ENCODE results near the gene ATP6V0C. TPM values are rescaled to one million over a fixed set of nuclear protein-coding genes. Genes with fewer than 3 reads are reported as not detected.

Gene ATP6V0C
- polyA plus RNA-seq, 1 experiment: 32.9 TPM

GRCh38 chr16:2500430-2500917 is 13.3 kb upstream of the ATP6V0C start:
- Histone ChIP-seq H3K36me3 (ENCODE audit: control insufficient read depth, insufficient read depth, low read length) (peaks cover 33% of the 10 kb centered on the region), H3K27me3 (ENCODE audit: control insufficient read depth, insufficient read depth, low read length) (no peaks in the 10 kb centered on the region), H3K4me3 (ENCODE audit: low read depth, low read length) (no peak overlapping the region)
- DNase-seq (ENCODE audit: low read depth): no peak
- CTCF ChIA-PET: interaction anchor here (0.7 to 3.8 kb wide), 23 partner anchors 8 to 352 kb away, joined by 3 to 63 read pairs (median 5); partner anchors contain the start of genes ECI1, NTN3, RAB26 and TBC1D24
- POLR2A ChIA-PET: no interaction called here
- TF ChIP-seq, protein P1, sequence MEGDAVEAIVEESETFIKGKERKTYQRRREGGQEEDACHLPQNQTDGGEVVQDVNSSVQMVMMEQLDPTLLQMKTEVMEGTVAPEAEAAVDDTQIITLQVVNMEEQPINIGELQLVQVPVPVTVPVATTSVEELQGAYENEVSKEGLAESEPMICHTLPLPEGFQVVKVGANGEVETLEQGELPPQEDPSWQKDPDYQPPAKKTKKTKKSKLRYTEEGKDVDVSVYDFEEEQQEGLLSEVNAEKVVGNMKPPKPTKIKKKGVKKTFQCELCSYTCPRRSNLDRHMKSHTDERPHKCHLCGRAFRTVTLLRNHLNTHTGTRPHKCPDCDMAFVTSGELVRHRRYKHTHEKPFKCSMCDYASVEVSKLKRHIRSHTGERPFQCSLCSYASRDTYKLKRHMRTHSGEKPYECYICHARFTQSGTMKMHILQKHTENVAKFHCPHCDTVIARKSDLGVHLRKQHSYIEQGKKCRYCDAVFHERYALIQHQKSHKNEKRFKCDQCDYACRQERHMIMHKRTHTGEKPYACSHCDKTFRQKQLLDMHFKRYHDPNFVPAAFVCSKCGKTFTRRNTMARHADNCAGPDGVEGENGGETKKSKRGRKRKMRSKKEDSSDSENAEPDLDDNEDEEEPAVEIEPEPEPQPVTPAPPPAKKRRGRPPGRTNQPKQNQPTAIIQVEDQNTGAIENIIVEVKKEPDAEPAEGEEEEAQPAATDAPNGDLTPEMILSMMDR (IDR thresholded peaks at IDR 0.05; ENCODE audit: insufficient read depth, low read depth, low read length): no peak

DNA sequence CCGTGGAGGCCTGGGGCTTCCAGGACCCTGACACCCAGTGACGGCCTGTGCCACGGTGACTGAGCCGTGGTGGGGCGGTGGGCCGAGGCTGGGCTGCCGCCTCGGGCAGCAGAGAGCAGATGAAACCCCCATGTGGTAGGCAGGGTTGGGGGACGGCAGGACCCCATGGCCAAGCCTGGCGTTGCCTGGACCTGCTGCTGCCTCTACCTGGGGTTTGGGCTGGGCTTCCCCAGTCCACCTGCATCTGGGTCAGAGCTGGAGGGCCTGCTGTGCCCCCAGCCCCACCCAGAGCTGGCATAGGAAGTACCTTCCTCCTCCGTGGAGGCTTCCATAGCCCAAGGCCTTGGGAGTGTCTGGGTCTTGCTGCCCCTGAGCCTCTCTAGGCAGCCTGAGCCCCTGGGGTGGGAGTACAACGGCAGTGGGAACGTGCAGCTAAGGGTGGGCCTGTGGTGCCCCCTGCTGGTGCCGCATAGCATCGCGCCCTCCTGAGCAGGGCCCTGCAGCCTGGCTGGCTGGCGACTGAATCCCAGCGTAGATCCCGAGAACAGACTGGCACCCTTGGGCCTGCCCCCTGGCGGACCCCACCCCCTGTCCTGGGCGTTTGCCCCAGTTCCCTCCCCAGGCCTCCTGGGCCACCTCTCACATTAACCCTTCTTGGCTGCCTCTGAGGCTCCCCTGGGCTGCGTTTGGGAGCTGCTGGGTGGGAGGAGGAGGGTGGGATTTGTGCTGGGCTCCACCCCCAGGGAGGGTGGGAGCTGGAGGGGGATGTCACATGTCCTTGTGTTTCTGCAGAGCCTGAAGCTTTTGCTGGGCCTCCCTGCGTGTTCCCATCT is 12.6 kb upstream of the ATP6V0C start:
- TF ChIP-seq, protein P1 (IDR thresholded peaks at IDR 0.05; ENCODE audit: insufficient read depth, low read depth, low read length): peak; percentile 98
- ChIA-PET CTCF (interaction anchor here (0.7 to 3.8 kb wide), 29 partner anchors 9 to 353 kb away, joined by 3 to 63 read pairs (median 4); partner anchors contain the start of genes ECI1, NTN3, RAB26 and TBC1D24), POLR2A (no interaction called here)
- no peak for DNase-seq (ENCODE audit: low read depth)
- Histone ChIP-seq H3K27me3 (ENCODE audit: control insufficient read depth, insufficient read depth, low read length) (no peaks in the 10 kb centered on the region), H3K36me3 (ENCODE audit: control insufficient read depth, insufficient read depth, low read length) (peaks cover 31% of the 10 kb centered on the region), H3K4me3 (ENCODE audit: low read depth, low read length) (no peak overlapping the region)

- Histone ChIP-seq H3K4me3 (ENCODE audit: low read depth, low read length) (no peak overlapping the region), H3K36me3 (ENCODE audit: control insufficient read depth, insufficient read depth, low read length) (peaks cover 22% of the 10 kb centered on the region), H3K27me3 (ENCODE audit: control insufficient read depth, insufficient read depth, low read length) (no peaks in the 10 kb centered on the region)
- TF ChIP-seq, protein P1 (IDR thresholded peaks at IDR 0.05; ENCODE audit: insufficient read depth, low read depth, low read length): no peak
- DNase-seq (ENCODE audit: low read depth): no peak
- ChIA-PET POLR2A (no interaction called here), CTCF (interaction anchor here (0.8 to 3.8 kb wide), 26 partner anchors 8 to 354 kb away, joined by 3 to 63 read pairs (median 4); partner anchors contain the start of genes ABCA3, NTN3, RAB26 and TBC1D24)
Observed at GRCh38 chr16:2501946-2502895, 11.5 kb upstream of the ATP6V0C start.

DNA sequence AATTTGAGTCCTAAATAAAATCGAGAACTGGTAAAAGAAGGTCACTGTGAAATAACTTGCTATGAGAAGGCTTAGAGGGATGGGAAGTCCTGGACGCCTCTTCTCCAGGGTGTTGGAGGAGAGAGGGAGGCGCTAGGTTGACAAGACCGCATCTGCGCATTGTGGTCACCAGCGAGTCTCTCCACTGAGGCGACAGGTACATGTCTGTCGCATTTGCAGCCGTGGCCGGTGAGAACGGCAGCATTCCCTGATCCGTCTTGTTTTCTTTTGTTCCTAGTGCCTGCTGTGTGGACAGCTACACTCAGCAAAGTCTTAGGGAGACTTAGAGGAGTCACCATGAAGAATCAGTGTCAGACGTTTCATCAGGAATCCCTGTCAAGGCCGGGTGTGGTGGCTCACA is 8.1 kb upstream of the ATP6V0C start:
- POLR2A ChIA-PET: no interaction called here
- H3K27me3 ChIP-seq (ENCODE audit: control insufficient read depth, insufficient read depth, low read length): no peaks in the 10 kb centered on the region
- CTCF ChIA-PET: interaction anchor here (0.7 to 1.4 kb wide), 2 partner anchors 20 to 155 kb away, joined by 3 to 4 read pairs; no protein-coding TSS in a partner anchor
- peaks cover 2% of the 10 kb centered on the region; the same call in 1 of the 2 replicates for H3K36me3 ChIP-seq (ENCODE audit: control insufficient read depth, insufficient read depth, low read length)
- TF ChIP-seq, protein P1 (IDR thresholded peaks at IDR 0.05; ENCODE audit: insufficient read depth, low read depth, low read length): no peak
- H3K4me3 ChIP-seq (ENCODE audit: low read depth, low read length): no peak overlapping the region
- no peak for DNase-seq (ENCODE audit: low read depth)

Data from BJ (cell line).